Stimulated activated CD4-positive, alpha-beta T cell treated with anti-CD3 and anti-CD28 coated beads, TNF-alpha, amount 100 ng/mL, for 48 hours (primary cell): ENCODE measurements around the gene SCRT2.
"Not testable (repeated sequence)": the region's sequence is repeated elsewhere in the genome, so short reads cannot be mapped to it uniquely, and the experiment has no call there.

Experiments
- DNase-seq, 3 donors: peaks; one replicate each; pipeline ENCODE4 v3.0.0-alpha.2; 2020; ENCODE audit warnings: low read depth in 3 of 3

Gene SCRT2

GRCh38 chr20:653110-653589 lies 22.5 kb downstream of the SCRT2 start, which contains the start of gene SRXN1:
Gene SRXN1, minus strand, starts transcription at chr20:653200. Its CDS starts 15 bp downstream, at chr20:653185.
- peak; percentile 63 to 80 (median 68) for DNase-seq

GRCh38 chr20:652615-653109 lies 22.9 kb downstream of the SCRT2 start:
- DNase-seq: peak in 1 of 3 donors; percentile 24

- no peak for DNase-seq
These were observed 23.6 kb downstream of the SCRT2 start for GRCh38 chr20:651713-652614.

GRCh38 chr20:650954-651353 lies 24.6 kb downstream of the SCRT2 start:
- no peak for DNase-seq

- no peak for DNase-seq
These were observed 25.3 kb downstream of the SCRT2 start for GRCh38 chr20:650281-650680.

GRCh38 chr20:647479-648019 lies 28.1 kb downstream of the SCRT2 start:
- DNase-seq: no peak

GRCh38 chr20:646868-647233 lies 28.8 kb downstream of the SCRT2 start:
- DNase-seq: no peak

- DNase-seq: no peak
These were observed 29.3 kb downstream of the SCRT2 start for GRCh38 chr20:646107-646867.

GRCh38 chr20:645318-646106 lies 30.1 kb downstream of the SCRT2 start:
- DNase-seq: peak; percentile 42 to 52 (median 45)

- no peak for DNase-seq
These were observed 30.8 kb downstream of the SCRT2 start for GRCh38 chr20:644692-645317.

GRCh38 chr20:642398-643174 lies 33.0 kb downstream of the SCRT2 start:
- DNase-seq: no peak

- not testable (repeated sequence) for DNase-seq
These were observed 33.6 kb downstream of the SCRT2 start for GRCh38 chr20:642013-642397.

- DNase-seq: no peak
These were observed 34.1 kb downstream of the SCRT2 start for GRCh38 chr20:641516-641875.

- DNase-seq: no peak
These were observed 34.7 kb downstream of the SCRT2 start for GRCh38 chr20:640674-641515.

GRCh38 chr20:638579-638978 lies 37.0 kb downstream of the SCRT2 start:
- no peak for DNase-seq

- DNase-seq: no peak
These were observed 38.0 kb downstream of the SCRT2 start for GRCh38 chr20:637559-637958.

GRCh38 chr20:635893-636338 lies 39.7 kb downstream of the SCRT2 start:
- DNase-seq: no peak

GRCh38 chr20:635028-635892 lies 40.3 kb downstream of the SCRT2 start:
- no peak for DNase-seq
